ENCODE measurements around the gene SRL.
A peak's percentile ranks its signal among the peaks of the same experiment; 100 is the strongest.

The SRL gene

DNA sequence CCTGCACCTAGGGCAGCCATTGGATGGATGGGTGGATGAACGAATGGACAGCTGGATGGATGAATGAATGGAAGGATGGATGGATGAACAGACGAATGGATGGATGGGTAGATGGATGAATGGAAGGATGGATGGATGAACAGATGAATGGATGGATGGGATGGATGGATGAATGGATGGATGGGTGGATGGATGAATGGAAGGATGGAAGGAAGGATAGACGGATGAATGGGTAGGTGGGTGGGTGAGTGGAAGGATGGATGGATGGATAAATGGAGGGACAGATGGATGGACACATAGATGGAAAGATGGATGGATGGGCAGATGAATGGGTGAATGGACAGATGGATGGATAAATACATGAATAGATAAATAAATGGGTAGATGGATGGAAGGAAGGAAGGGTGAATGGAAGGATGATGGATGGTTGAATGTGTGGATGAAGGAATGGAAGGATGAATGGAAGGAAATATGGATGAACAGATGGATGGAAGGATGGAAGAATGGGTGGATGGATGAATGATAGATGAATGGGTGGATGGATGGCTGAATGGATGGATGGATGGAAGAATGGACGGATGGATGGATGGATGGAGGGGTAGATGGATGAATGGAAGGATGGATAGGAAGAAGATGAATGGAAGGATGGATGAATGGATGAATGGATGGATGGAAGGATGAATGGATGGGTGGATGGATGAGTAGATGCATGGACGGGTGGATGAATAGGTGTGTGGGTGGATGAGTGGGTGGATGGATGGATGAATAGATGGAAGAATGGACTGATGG is 15.4 kb downstream of the SRL start:
- no peak overlapping the region for H3K27ac ChIP-seq (ENCODE audit: low read depth, low read length)
- H3K36me3 ChIP-seq (ENCODE audit: insufficient read depth, low read length), result no peaks in the 10 kb centered on the region
- H3K27me3 ChIP-seq (ENCODE audit: insufficient read depth, low read length), result peaks cover 7% of the 10 kb centered on the region; the same call in 1 of the 2 replicates
- H3K79me2 ChIP-seq (ENCODE audit: control insufficient read depth, insufficient read depth, low read length, unreplicated experiment), result no peaks in the 10 kb centered on the region
- no peak overlapping the region for H3K4me3 ChIP-seq (ENCODE audit: low read depth, low read length)
- no peaks in the 10 kb centered on the region for H3K4me1 ChIP-seq (ENCODE audit: control insufficient read depth, insufficient read depth, low read length, unreplicated experiment)
- no peak overlapping the region for H2AFZ ChIP-seq (ENCODE audit: low read length, unreplicated experiment)

DNA sequence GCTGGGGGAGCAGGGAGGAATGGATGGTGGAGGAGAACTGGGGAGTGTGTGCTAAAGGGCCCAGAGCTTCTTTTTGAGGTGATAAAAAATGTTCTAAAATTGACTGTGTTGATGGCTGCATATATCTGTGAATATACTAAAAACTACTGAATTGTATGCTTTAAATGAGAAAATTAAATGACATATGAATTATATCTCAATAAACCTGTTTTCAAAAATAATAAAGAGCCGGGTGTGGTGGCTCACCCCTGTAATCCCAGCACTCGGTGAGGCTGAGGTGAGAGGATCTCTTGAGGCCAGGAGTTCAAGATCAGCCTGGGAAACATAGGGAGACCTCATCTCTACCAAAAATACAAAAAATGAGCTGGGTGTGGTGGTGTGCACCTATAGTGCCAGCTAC is 16.8 kb downstream of the SRL start:
- no peaks in the 10 kb centered on the region for H3K79me2 ChIP-seq (ENCODE audit: control insufficient read depth, insufficient read depth, low read length, unreplicated experiment)
- no peak overlapping the region for H2AFZ ChIP-seq (ENCODE audit: low read length, unreplicated experiment)
- no peaks in the 10 kb centered on the region for H3K36me3 ChIP-seq (ENCODE audit: insufficient read depth, low read length)
- H3K27me3 ChIP-seq (ENCODE audit: insufficient read depth, low read length), result peaks cover 7% of the 10 kb centered on the region; the same call in 1 of the 2 replicates
- no peaks in the 10 kb centered on the region for H3K4me1 ChIP-seq (ENCODE audit: control insufficient read depth, insufficient read depth, low read length, unreplicated experiment)
- no peak overlapping the region for H3K4me3 ChIP-seq (ENCODE audit: low read depth, low read length)
- H3K27ac ChIP-seq (ENCODE audit: low read depth, low read length), result no peak overlapping the region

GRCh38 chr16:4220358-4220757 is 21.5 kb downstream of the SRL start:
- Histone ChIP-seq H2AFZ (ENCODE audit: low read length, unreplicated experiment) (no peak overlapping the region), H3K79me2 (ENCODE audit: control insufficient read depth, insufficient read depth, low read length, unreplicated experiment) (no peaks in the 10 kb centered on the region), H3K4me3 (ENCODE audit: low read depth, low read length) (no peak overlapping the region), H3K27ac (ENCODE audit: low read depth, low read length) (no peak overlapping the region), H3K4me1 (ENCODE audit: control insufficient read depth, insufficient read depth, low read length, unreplicated experiment) (peaks cover 2% of the 10 kb centered on the region), H3K27me3 (ENCODE audit: insufficient read depth, low read length) (no peaks in the 10 kb centered on the region), H3K36me3 (ENCODE audit: insufficient read depth, low read length) (no peaks in the 10 kb centered on the region)

DNA sequence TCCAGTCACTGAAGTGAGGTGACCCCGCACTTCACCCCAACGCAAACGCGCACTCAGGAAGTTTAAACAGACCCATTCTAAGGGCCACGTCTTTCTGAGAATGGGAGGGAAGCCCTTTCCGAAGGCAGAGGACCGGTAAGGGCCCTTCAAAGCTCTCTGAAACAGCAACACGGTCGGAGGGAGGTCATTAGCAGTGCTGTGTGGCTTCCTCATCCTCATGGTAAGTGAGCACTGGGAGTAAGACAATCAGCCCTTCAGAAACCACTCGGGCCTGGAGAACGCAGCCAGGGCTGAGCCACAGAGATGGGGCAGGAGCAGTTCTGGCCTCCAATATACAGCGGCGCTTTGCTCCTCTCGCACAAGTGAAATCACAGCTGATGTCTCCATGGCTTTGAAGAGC is 23.7 kb downstream of the SRL start:
- no peak overlapping the region for H3K27ac ChIP-seq (ENCODE audit: low read depth, low read length)
- no peak overlapping the region for H3K4me3 ChIP-seq (ENCODE audit: low read depth, low read length)
- no peaks in the 10 kb centered on the region for H3K27me3 ChIP-seq (ENCODE audit: insufficient read depth, low read length)
- peaks cover 23% of the 10 kb centered on the region for H3K4me1 ChIP-seq (ENCODE audit: control insufficient read depth, insufficient read depth, low read length, unreplicated experiment)
- no peaks in the 10 kb centered on the region for H3K36me3 ChIP-seq (ENCODE audit: insufficient read depth, low read length)
- H3K79me2 ChIP-seq (ENCODE audit: control insufficient read depth, insufficient read depth, low read length, unreplicated experiment), result no peaks in the 10 kb centered on the region
- no peak overlapping the region for H2AFZ ChIP-seq (ENCODE audit: low read length, unreplicated experiment)

GRCh38 chr16:4217204-4218131 is 24.4 kb downstream of the SRL start:
- Histone ChIP-seq H3K4me3 (ENCODE audit: low read depth, low read length) (no peak overlapping the region), H3K27me3 (ENCODE audit: insufficient read depth, low read length) (no peaks in the 10 kb centered on the region), H2AFZ (ENCODE audit: low read length, unreplicated experiment) (no peak overlapping the region), H3K27ac (ENCODE audit: low read depth, low read length) (no peak overlapping the region), H3K36me3 (ENCODE audit: insufficient read depth, low read length) (no peaks in the 10 kb centered on the region), H3K79me2 (ENCODE audit: control insufficient read depth, insufficient read depth, low read length, unreplicated experiment) (no peaks in the 10 kb centered on the region), H3K4me1 (ENCODE audit: control insufficient read depth, insufficient read depth, low read length, unreplicated experiment) (peaks cover 30% of the 10 kb centered on the region)

GRCh38 chr16:4216596-4216995 is 25.3 kb downstream of the SRL start:
- Histone ChIP-seq H3K4me3 (ENCODE audit: low read depth, low read length) (no peak overlapping the region), H3K27ac (ENCODE audit: low read depth, low read length) (no peak overlapping the region), H2AFZ (ENCODE audit: low read length, unreplicated experiment) (no peak overlapping the region), H3K27me3 (ENCODE audit: insufficient read depth, low read length) (no peaks in the 10 kb centered on the region), H3K79me2 (ENCODE audit: control insufficient read depth, insufficient read depth, low read length, unreplicated experiment) (no peaks in the 10 kb centered on the region), H3K36me3 (ENCODE audit: insufficient read depth, low read length) (no peaks in the 10 kb centered on the region), H3K4me1 (ENCODE audit: control insufficient read depth, insufficient read depth, low read length, unreplicated experiment) (peaks cover 32% of the 10 kb centered on the region)

GRCh38 chr16:4215106-4215505 is 26.8 kb downstream of the SRL start:
- H3K79me2 ChIP-seq (ENCODE audit: control insufficient read depth, insufficient read depth, low read length, unreplicated experiment), result no peaks in the 10 kb centered on the region
- H2AFZ ChIP-seq (ENCODE audit: low read length, unreplicated experiment), result no peak overlapping the region
- no peak overlapping the region for H3K27ac ChIP-seq (ENCODE audit: low read depth, low read length)
- H3K36me3 ChIP-seq (ENCODE audit: insufficient read depth, low read length), result no peaks in the 10 kb centered on the region
- H3K4me3 ChIP-seq (ENCODE audit: low read depth, low read length), result no peak overlapping the region
- no peaks in the 10 kb centered on the region for H3K27me3 ChIP-seq (ENCODE audit: insufficient read depth, low read length)
- H3K4me1 ChIP-seq (ENCODE audit: control insufficient read depth, insufficient read depth, low read length, unreplicated experiment), result peaks cover 32% of the 10 kb centered on the region

- peak overlapping the region; percentile 1; the same call in 1 of the 2 replicates for H3K4me3 ChIP-seq (ENCODE audit: low read depth, low read length)
- no peaks in the 10 kb centered on the region for H3K36me3 ChIP-seq (ENCODE audit: insufficient read depth, low read length)
- no peaks in the 10 kb centered on the region for H3K79me2 ChIP-seq (ENCODE audit: control insufficient read depth, insufficient read depth, low read length, unreplicated experiment)
- peaks cover 32% of the 10 kb centered on the region for H3K4me1 ChIP-seq (ENCODE audit: control insufficient read depth, insufficient read depth, low read length, unreplicated experiment)
- peak overlapping the region; percentile 57 for H2AFZ ChIP-seq (ENCODE audit: low read length, unreplicated experiment)
- no peaks in the 10 kb centered on the region for H3K27me3 ChIP-seq (ENCODE audit: insufficient read depth, low read length)
- H3K27ac ChIP-seq (ENCODE audit: low read depth, low read length), result peak overlapping the region; percentile 73
Measured at GRCh38 chr16:4214215-4214621, 27.7 kb downstream of the SRL start.

DNA sequence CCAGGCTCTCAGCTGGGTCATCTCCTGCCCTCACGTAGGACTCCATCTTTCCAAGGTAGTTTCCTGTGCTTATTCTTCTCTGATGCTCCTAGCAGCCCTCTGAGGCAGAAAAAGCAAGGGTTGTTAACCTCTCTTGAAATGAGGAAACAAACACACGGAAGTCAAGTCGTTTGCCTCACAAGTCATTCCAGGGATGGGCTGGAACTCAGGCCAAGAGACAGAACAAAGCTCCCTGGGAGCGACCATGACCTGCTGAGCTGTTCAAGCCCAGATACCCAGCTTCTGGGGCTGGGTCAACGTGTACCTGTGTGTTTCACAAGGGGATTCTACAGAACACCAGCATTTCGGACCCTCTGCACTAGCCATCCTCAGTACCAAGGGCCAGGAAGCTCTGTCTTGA is 28.1 kb downstream of the SRL start:
- Histone ChIP-seq H3K4me1 (ENCODE audit: control insufficient read depth, insufficient read depth, low read length, unreplicated experiment) (peaks cover 32% of the 10 kb centered on the region), H3K79me2 (ENCODE audit: control insufficient read depth, insufficient read depth, low read length, unreplicated experiment) (no peaks in the 10 kb centered on the region), H3K4me3 (ENCODE audit: low read depth, low read length) (peak overlapping the region; percentile 1; the same call in 1 of the 2 replicates), H3K36me3 (ENCODE audit: insufficient read depth, low read length) (no peaks in the 10 kb centered on the region), H3K27ac (ENCODE audit: low read depth, low read length) (peak overlapping the region; percentile 73), H3K27me3 (ENCODE audit: insufficient read depth, low read length) (no peaks in the 10 kb centered on the region), H2AFZ (ENCODE audit: low read length, unreplicated experiment) (peak overlapping the region; percentile 57)

- H3K4me1 ChIP-seq (ENCODE audit: control insufficient read depth, insufficient read depth, low read length, unreplicated experiment), result peaks cover 32% of the 10 kb centered on the region
- no peaks in the 10 kb centered on the region for H3K79me2 ChIP-seq (ENCODE audit: control insufficient read depth, insufficient read depth, low read length, unreplicated experiment)
- H3K36me3 ChIP-seq (ENCODE audit: insufficient read depth, low read length), result no peaks in the 10 kb centered on the region
- no peak overlapping the region for H3K4me3 ChIP-seq (ENCODE audit: low read depth, low read length)
- H3K27me3 ChIP-seq (ENCODE audit: insufficient read depth, low read length), result no peaks in the 10 kb centered on the region
- H3K27ac ChIP-seq (ENCODE audit: low read depth, low read length), result peak overlapping the region; percentile 73
- H2AFZ ChIP-seq (ENCODE audit: low read length, unreplicated experiment), result no peak overlapping the region
Measured at GRCh38 chr16:4212934-4213296, 29.0 kb downstream of the SRL start.

All from ACC112 (cell line).